A549 treated with AZD2906 at 1 μM for 4 hours (cell line): Measurements from ENCODE around the gene IGSF21. TPM values are rescaled to one million over a fixed set of nuclear protein-coding genes. Genes with fewer than 3 reads are reported as not detected.

Experiments
- total RNA-seq: library from RNA; stranded (reverse); fragments of 200-300 nt; extraction: Qiagen RNA extraction; gene quantifications from 5 replicates; pipeline ENCODE4 v1.2.3, GENCODE V29; 2022

Gene IGSF21
- not detected in 5 replicates for total RNA-seq

GRCh38 chr1:18107369-18108298, at the start of gene IGSF21:
IGSF21 (plus strand) TSS chr1:18107798; CDS start chr1:18108129, 331 bp downstream.

